OCI-LY3 (cell line): ENCODE data around the gene LRRC53.

ENCODE experiments used
- H2AFZ ChIP-seq: fragments of 200-600, 300-600 bp; shearing (Covaris generic); 2 replicates; pipeline ENCODE4 v1.6.0; 2014; ENCODE audit warnings: antibody characterized with exemption, low read depth, low read length
- H3K27ac ChIP-seq: fragments of 200-600, 300-600 bp; sonication (generic); 2 replicates; pipeline ENCODE4 v1.5.1; 2014; ENCODE audit warnings: mild to moderate bottlenecking, low read length, moderate library complexity, mixed read lengths
- H3K27me3 ChIP-seq: fragments of 200-600, 300-600 bp; sonication (generic); 2 replicates; pipeline ENCODE4 v1.6.1; 2014; ENCODE audit warnings: low read depth, low read length, mixed read lengths
- H3K36me3 ChIP-seq: fragments of 200-600, 300-600 bp; sonication (generic); replicated peaks from 2 replicates; pipeline ENCODE3; 2014; ENCODE audit warnings: low read depth, low read length, mixed read lengths
- H3K4me1 ChIP-seq: fragments of 300-600, 200-600 bp; sonication (generic); 2 replicates; pipeline ENCODE4 v1.6.1; 2014; ENCODE audit warnings: low read length, mixed read lengths
- H3K4me2 ChIP-seq: fragments of 200-600, 300-600 bp; sonication (generic); 2 replicates; pipeline ENCODE4 v1.6.1; 2014; ENCODE audit warnings: low read length, mixed read lengths
- H3K4me3 ChIP-seq: fragments of 300-600, 200-600 bp; sonication (generic); 2 replicates; pipeline ENCODE4 v1.5.1; 2014; ENCODE audit warnings: antibody characterized with exemption, mild to moderate bottlenecking, low read length, moderate library complexity
- H3K79me2 ChIP-seq: fragments of 300-600, 200-600 bp; shearing (Covaris generic); 2 replicates; pipeline ENCODE4 v1.6.1; 2014; ENCODE audit warnings: mild to moderate bottlenecking, low read length, mixed read lengths
- H3K9ac ChIP-seq: fragments of 300-600, 200-600 bp; shearing (Covaris generic); 2 replicates; pipeline ENCODE4 v1.6.0; 2014; ENCODE audit warnings: mild to moderate bottlenecking, low read length, moderate library complexity
- H3K9me3 ChIP-seq: fragments of 200-600, 300-600 bp; shearing (Covaris generic); 2 replicates; pipeline ENCODE4 v1.6.1; 2014; ENCODE audit warnings: low read length, mixed read lengths; ENCODE audit not compliant: insufficient read depth
- H4K20me1 ChIP-seq: fragments of 200-600, 300-600 bp; sonication (generic); 2 replicates; pipeline ENCODE4 v1.6.1; 2016; ENCODE audit warnings: low read length, mixed read lengths; ENCODE audit not compliant: insufficient read depth
- EZH2phosphoT487 ChIP-seq: fragments of 200-600 bp; shearing (Covaris generic); IDR thresholded peaks from 2 replicates; pipeline ENCODE4 v1.6.1; 2018; ENCODE audit warnings: antibody characterized with exemption, mixed run types, low read depth
- TF ChIP-seq, protein P1 (sequence below): fragments of 200-600, 300-600 bp; sonication (generic); IDR thresholded peaks from 2 replicates; pipeline ENCODE4 v1.5.1; 2014; ENCODE audit warnings: antibody characterized with exemption, low read length, low read depth

LRRC53 gene

DNA sequence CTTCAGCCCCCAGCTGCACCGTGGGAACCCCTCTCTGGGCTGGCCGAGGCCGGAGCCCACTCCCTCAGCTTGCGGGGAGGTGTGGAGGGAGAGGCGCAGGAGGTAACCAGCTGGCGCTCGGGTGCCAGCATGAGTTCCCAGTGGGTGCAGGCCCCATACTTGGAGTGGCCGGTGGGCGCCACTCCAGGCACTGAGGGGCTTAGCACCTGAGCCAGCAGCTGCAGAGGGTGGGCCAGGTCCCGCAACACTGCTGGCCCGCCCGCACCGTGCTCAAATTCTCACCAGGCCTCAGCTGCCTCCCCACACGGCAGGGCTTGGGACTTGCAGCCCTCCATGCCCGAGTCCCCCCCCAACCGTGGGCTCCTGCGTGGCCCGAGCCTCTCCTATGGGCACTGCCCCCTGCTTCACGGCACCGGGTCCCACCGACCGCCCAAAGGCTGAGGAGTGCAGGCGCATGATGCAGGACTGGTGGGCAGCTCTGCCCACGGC lies 47.2 kb downstream of the LRRC53 start:
- H3K27ac ChIP-seq, result no peak overlapping the region
- H3K9ac ChIP-seq, result no peak overlapping the region
- H3K9me3 ChIP-seq, result no peaks in the 10 kb centered on the region
- peaks cover 23% of the 10 kb centered on the region for H3K27me3 ChIP-seq
- H3K79me2 ChIP-seq, result no peaks in the 10 kb centered on the region
- H2AFZ ChIP-seq, result no peak overlapping the region
- no peaks in the 10 kb centered on the region for H3K36me3 ChIP-seq
- H4K20me1 ChIP-seq, result no peaks in the 10 kb centered on the region
- no peak for TF ChIP-seq EZH2phosphoT487
- TF ChIP-seq, protein P1, sequence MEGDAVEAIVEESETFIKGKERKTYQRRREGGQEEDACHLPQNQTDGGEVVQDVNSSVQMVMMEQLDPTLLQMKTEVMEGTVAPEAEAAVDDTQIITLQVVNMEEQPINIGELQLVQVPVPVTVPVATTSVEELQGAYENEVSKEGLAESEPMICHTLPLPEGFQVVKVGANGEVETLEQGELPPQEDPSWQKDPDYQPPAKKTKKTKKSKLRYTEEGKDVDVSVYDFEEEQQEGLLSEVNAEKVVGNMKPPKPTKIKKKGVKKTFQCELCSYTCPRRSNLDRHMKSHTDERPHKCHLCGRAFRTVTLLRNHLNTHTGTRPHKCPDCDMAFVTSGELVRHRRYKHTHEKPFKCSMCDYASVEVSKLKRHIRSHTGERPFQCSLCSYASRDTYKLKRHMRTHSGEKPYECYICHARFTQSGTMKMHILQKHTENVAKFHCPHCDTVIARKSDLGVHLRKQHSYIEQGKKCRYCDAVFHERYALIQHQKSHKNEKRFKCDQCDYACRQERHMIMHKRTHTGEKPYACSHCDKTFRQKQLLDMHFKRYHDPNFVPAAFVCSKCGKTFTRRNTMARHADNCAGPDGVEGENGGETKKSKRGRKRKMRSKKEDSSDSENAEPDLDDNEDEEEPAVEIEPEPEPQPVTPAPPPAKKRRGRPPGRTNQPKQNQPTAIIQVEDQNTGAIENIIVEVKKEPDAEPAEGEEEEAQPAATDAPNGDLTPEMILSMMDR, result no peak
- no peak overlapping the region for H3K4me3 ChIP-seq
- H3K4me2 ChIP-seq, result no peak overlapping the region
- H3K4me1 ChIP-seq, result peaks cover 29% of the 10 kb centered on the region

DNA sequence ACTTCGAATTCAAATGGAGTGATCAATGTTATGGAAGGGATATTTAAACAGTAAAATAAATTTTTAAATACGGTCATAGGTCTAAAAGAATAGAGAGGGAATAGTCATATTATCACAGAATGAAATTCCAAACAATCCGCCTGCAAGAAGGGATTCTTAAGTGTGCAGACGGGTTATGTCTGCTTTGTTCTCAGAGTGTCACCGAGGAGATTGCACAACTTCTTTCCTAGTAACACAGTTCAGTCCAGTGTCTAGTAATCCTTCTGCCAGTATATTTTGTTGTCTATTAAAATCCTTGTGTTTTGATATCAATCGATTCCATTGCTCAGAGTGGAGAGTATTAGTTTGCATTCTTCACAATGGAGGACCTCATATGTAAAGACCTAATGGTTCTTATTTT lies 48.4 kb downstream of the LRRC53 start:
- H2AFZ ChIP-seq, result no peak overlapping the region
- no peak overlapping the region for H3K4me3 ChIP-seq
- H3K27me3 ChIP-seq, result peaks cover 16% of the 10 kb centered on the region
- H3K27ac ChIP-seq, result peak overlapping the region; percentile 69
- no peaks in the 10 kb centered on the region for H3K9me3 ChIP-seq
- no peaks in the 10 kb centered on the region for H4K20me1 ChIP-seq
- TF ChIP-seq, protein P1, result no peak
- no peak for TF ChIP-seq EZH2phosphoT487
- peak overlapping the region; percentile 88 for H3K4me2 ChIP-seq
- no peaks in the 10 kb centered on the region for H3K79me2 ChIP-seq
- peaks cover 29% of the 10 kb centered on the region for H3K4me1 ChIP-seq
- H3K36me3 ChIP-seq, result no peaks in the 10 kb centered on the region
- no peak overlapping the region for H3K9ac ChIP-seq

DNA sequence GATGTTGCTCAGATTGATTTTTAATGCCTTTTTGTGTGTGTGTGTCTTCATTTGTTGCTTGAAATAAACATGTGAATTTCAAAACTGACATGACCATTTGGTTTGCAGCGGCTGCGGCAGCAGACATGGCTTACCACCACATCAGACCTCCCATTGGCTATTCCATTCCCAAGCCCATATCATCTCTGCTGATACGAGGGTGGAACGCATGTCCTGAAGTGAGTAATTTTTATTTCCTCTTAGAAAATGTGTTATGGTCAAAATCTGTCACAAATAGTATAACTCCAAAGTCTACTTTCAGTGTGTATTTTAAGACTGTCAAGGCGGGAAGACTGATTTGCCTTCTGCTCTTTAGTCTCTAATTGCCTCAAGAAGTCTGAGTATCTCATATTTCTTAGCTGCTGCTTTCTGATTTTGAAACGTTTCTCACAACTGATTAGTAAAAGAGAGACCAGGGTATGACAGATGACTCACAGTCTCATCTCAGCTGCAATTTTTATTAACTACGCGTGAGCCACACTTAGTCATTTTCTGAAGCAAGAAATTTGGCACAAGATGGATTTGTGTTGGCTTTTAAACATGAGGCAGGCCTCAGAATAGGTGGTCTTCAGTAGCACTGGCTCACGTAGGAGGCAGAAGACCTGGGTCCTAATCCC lies 49.0 kb downstream of the LRRC53 start:
- Histone ChIP-seq H3K4me2 (peak overlapping the region; percentile 88), H3K4me1 (peaks cover 29% of the 10 kb centered on the region), H3K4me3 (peak overlapping the region; percentile 53), H4K20me1 (no peaks in the 10 kb centered on the region), H3K9ac (peak overlapping the region; percentile 19; the same call in 1 of the 2 replicates), H3K27ac (peak overlapping the region; percentile 69), H3K27me3 (peaks cover 16% of the 10 kb centered on the region), H3K79me2 (no peaks in the 10 kb centered on the region), H2AFZ (no peak overlapping the region; the same call in 1 of the 2 replicates), H3K36me3 (no peaks in the 10 kb centered on the region), H3K9me3 (no peaks in the 10 kb centered on the region)
- TF ChIP-seq, protein P1, result no peak
- TF ChIP-seq EZH2phosphoT487, result no peak

DNA sequence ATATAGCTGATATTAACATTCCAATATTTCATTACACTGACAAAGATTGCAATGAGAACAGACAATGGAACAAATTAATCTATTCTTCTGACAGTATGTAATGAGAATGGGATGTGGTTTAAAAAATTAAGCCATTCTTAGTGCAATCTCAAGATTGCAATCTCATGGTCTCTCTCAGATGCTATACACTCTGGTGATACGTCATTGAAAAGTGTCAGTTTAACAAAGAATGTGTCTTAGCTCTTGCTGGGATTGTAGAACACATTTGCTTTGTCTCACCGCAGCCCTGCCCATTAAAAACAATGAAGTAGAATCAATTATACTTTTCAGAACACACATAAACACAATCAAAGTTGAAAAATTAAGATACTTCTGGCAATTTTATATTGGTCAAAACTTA lies 55.2 kb downstream of the LRRC53 start:
- H2AFZ ChIP-seq, result no peak overlapping the region
- H3K4me3 ChIP-seq, result no peak overlapping the region
- no peak overlapping the region for H3K27ac ChIP-seq
- no peak overlapping the region for H3K9ac ChIP-seq
- no peaks in the 10 kb centered on the region for H3K79me2 ChIP-seq
- TF ChIP-seq, protein P1, result no peak
- no peak for TF ChIP-seq EZH2phosphoT487
- peaks cover 8% of the 10 kb centered on the region; the same call in 1 of the 2 replicates for H3K4me1 ChIP-seq
- no peaks in the 10 kb centered on the region for H3K36me3 ChIP-seq
- no peaks in the 10 kb centered on the region for H3K9me3 ChIP-seq
- H3K27me3 ChIP-seq, result no peaks in the 10 kb centered on the region
- no peaks in the 10 kb centered on the region for H4K20me1 ChIP-seq
- H3K4me2 ChIP-seq, result no peak overlapping the region
